ENCODE measurements around the gene GAL3ST3.

GRCh38 chr11:66066751-66067150 lies 17.8 kb upstream of the GAL3ST3 start:
- TF ChIP-seq CTCF (IDR thresholded peaks at IDR 0.05; ENCODE audit: low read length): no peak
- TF ChIP-seq EZH2phosphoT487 (IDR thresholded peaks at IDR 0.05; ENCODE audit: low read length): no peak
- TF ChIP-seq EZH2 (optimal IDR thresholded peaks at IDR 0.05; ENCODE audit: low read depth, low read length): no peak

Measured in MM.1S (cell line).